ENCODE measurements around the gene HIP1R. TPM values are rescaled to one million over a fixed set of nuclear protein-coding genes. Genes with fewer than 3 reads are reported as not detected.
A peak's percentile ranks its signal among the peaks of the same experiment; 100 is the strongest.

Gene HIP1R
- total RNA-seq, 1 donor from 2014 or later, result 200 TPM

GRCh38 chr12:122861587-122861970 is 26.3 kb downstream of the HIP1R start:
- DNase-seq, result no peak

GRCh38 chr12:122862110-122862634 is 26.9 kb downstream of the HIP1R start:
- DNase-seq, result no peak

- DNase-seq, result no peak
Observed at GRCh38 chr12:122862872-122863701, 27.8 kb downstream of the HIP1R start.

- no peak for DNase-seq
Observed at GRCh38 chr12:122864894-122865253, 29.6 kb downstream of the HIP1R start.

- peak; percentile 71 for DNase-seq
Observed at GRCh38 chr12:122865268-122866231, 30.3 kb downstream of the HIP1R start.

- DNase-seq, result no peak
Observed at GRCh38 chr12:122866379-122866778, 31.1 kb downstream of the HIP1R start.

GRCh38 chr12:122866950-122867607 is 31.8 kb downstream of the HIP1R start:
- DNase-seq, result no peak

GRCh38 chr12:122867691-122868461 is 32.6 kb downstream of the HIP1R start:
- DNase-seq, result peak; percentile 89

- DNase-seq, result no peak
Observed at GRCh38 chr12:122868471-122869177, 33.4 kb downstream of the HIP1R start.

GRCh38 chr12:122869207-122869973 is 34.1 kb downstream of the HIP1R start:
- DNase-seq, result no peak

- DNase-seq, result no peak
Observed at GRCh38 chr12:122870163-122870842, 35.0 kb downstream of the HIP1R start.

- DNase-seq, result peak; percentile 80
Observed at GRCh38 chr12:122870867-122871664, 35.8 kb downstream of the HIP1R start.

- DNase-seq, result peak; percentile 88
Observed at GRCh38 chr12:122871851-122872780, 36.9 kb downstream of the HIP1R start.

GRCh38 chr12:122872815-122873361 is 37.6 kb downstream of the HIP1R start:
- no peak for DNase-seq

- DNase-seq, result no peak
Observed at GRCh38 chr12:122873540-122873939, 38.3 kb downstream of the HIP1R start.

- no peak for DNase-seq
Observed at GRCh38 chr12:122874081-122874480, 38.8 kb downstream of the HIP1R start.

- no peak for DNase-seq
Observed at GRCh38 chr12:122875590-122876220, 40.4 kb downstream of the HIP1R start.

Data from dermis blood vessel endothelial cell (primary cell).